Tibial artery (tissue), 4 donors: ENCODE results near the gene FBXL22.
A peak's percentile ranks its signal among the peaks of the same experiment; 100 is the strongest.
"Not testable (repeated sequence)": the region's sequence is repeated elsewhere in the genome, so short reads cannot be mapped to it uniquely, and the experiment has no call there.

Source experiments
- DNase-seq, 2 donors: peaks; one replicate each; pipeline ENCODE4 v3.0.0-alpha.2; 2019
- H3K27ac ChIP-seq, 2 donors: fragments of 200-600 bp; sonication (generic) in 1 of 2; 1 replicate in 1 of 2; 2 replicates in 1 of 2; pipeline ENCODE4 v1.5.1; 2018 to 2019; ENCODE audit warnings: mild to moderate bottlenecking in 1 of 2
- H3K27me3 ChIP-seq, 2 donors: fragments of 200-600 bp; sonication (generic) in 1 of 2; one replicate each; pipeline versions ENCODE4 v1.5.1 to v1.6.0; 2016 to 2019
- H3K36me3 ChIP-seq, 3 donors: fragments of 200-600 bp; sonication (generic) in 2 of 3; one replicate each; pipeline ENCODE4 v1.5.1; 2016 to 2019; ENCODE audit warnings: mild to moderate bottlenecking in 2 of 3
- H3K4me1 ChIP-seq, 4 donors: fragments of 200-600 bp; sonication (generic) in 2 of 4; 1 replicate in 3 of 4; 2 replicates in 1 of 4; pipeline ENCODE4 v1.5.1; 2016 to 2019
- H3K4me3 ChIP-seq, 2 donors: fragments of 200-600 bp; sonication (generic) in 1 of 2; 1 replicate in 1 of 2; 2 replicates in 1 of 2; pipeline ENCODE4 v1.5.1; 2018 to 2019; ENCODE audit warnings: mild to moderate bottlenecking in 2 of 2
- H3K9me3 ChIP-seq, 3 donors: fragments of 200-600 bp; sonication (generic) in 1 of 3; one replicate each; pipeline ENCODE4 v1.5.1; 2016 to 2019
- CTCF ChIP-seq, 2 experiments: fragments of 200-600 bp in 1 of 2; fragments of 450-650 bp in 1 of 2; IDR thresholded peaks; one replicate each; pipeline ENCODE4 v1.5.1; 2017 to 2019; ENCODE audit warnings: antibody characterized with exemption in 2 of 2, mild to moderate bottlenecking in 1 of 2, moderate library complexity in 1 of 2
- intact Hi-C: fragments of 100-400 bp; cut with DNase I; formaldehyde crosslinking; loops from one replicate; pipeline ENCODE4 v1.15.0; 2023; ENCODE audit warnings: low total_unique reads

The FBXL22 gene

GRCh38 chr15:63611177-63611576, 14.0 kb downstream of the FBXL22 start:
- H3K4me3 ChIP-seq, result no peak overlapping the region
- H3K27ac ChIP-seq, result peak overlapping the region; percentile 58 to 68
- intact Hi-C loops, result no loop called here
- H3K27me3 ChIP-seq, result no peaks in the 10 kb centered on the region
- peaks cover 19 to 87% (median 56%) of the 10 kb centered on the region in 3 donors for H3K36me3 ChIP-seq
- no peak for TF ChIP-seq CTCF (IDR thresholded peaks at IDR 0.05)
- H3K4me1 ChIP-seq, result peaks cover 0 to 22% (median 16%) of the 10 kb centered on the region in 4 donors
- H3K9me3 ChIP-seq, result no peaks in the 10 kb centered on the region
- no peak for DNase-seq

DNA sequence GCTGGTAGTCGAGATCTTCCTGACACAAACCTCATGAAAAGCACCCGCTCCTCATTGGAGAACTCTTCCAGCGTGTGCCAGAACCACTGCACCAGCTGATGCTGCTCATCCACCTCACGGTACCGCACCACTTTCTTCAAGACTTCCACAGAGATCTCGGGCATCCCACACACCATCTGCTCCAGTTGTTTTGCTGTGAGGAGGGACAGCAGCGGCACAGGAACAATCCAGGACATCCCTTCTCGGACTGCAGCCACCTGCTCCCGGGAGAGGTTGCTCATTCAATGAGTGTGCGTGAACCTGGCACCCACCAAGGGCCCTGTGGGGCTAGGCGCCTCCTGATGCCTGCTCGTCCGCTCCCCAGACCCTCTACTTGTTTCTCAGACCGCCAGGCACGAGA, 15.1 kb downstream of the FBXL22 start:
- H3K27ac ChIP-seq, result no peak overlapping the region
- H3K4me1 ChIP-seq, result peaks cover 0 to 21% (median 15%) of the 10 kb centered on the region in 4 donors
- intact Hi-C loops, result no loop called here
- H3K9me3 ChIP-seq, result no peaks in the 10 kb centered on the region
- TF ChIP-seq CTCF (IDR thresholded peaks at IDR 0.05), result no peak
- H3K27me3 ChIP-seq, result no peaks in the 10 kb centered on the region
- H3K36me3 ChIP-seq, result peaks cover 25 to 82% (median 56%) of the 10 kb centered on the region in 3 donors
- H3K4me3 ChIP-seq, result no peak overlapping the region
- no peak for DNase-seq

DNA sequence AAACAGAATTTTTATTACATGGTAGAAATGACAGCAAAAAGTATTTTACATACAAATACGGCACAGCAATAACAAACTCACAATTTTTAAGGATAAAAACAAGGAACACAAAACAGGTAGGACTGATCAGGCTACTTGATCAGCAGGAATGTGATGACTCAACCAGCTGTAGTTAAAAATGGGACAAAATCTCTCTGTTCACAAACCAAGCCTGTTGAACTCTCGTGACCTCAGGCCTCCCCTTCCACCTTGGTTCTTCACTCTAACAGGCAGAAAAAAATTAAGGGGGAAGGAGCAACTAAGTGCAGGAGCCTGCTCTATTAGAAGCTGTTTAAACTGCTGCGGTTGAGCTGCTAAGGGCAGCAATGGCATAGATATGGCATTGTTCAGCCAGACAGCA, 18.7 kb downstream of the FBXL22 start:
- intact Hi-C loops, result no loop called here
- H3K36me3 ChIP-seq, result peaks cover 19 to 58% (median 40%) of the 10 kb centered on the region in 3 donors
- no peak for DNase-seq
- no peaks in the 10 kb centered on the region for H3K27me3 ChIP-seq
- no peak for TF ChIP-seq CTCF (IDR thresholded peaks at IDR 0.05)
- no peak overlapping the region for H3K27ac ChIP-seq
- no peaks in the 10 kb centered on the region for H3K9me3 ChIP-seq
- H3K4me3 ChIP-seq, result no peak overlapping the region
- H3K4me1 ChIP-seq, result peaks cover 0 to 10% (median 5%) of the 10 kb centered on the region in 4 donors

- H3K27me3 ChIP-seq, H3K27ac ChIP-seq, H3K4me3 ChIP-seq, intact Hi-C loops, DNase-seq, H3K4me1 ChIP-seq, H3K9me3 ChIP-seq: not testable (repeated sequence)
- peaks cover 19 to 56% (median 44%) of the 10 kb centered on the region in 3 donors for H3K36me3 ChIP-seq
Observed at GRCh38 chr15:63617147-63617546, 20.0 kb downstream of the FBXL22 start.

- H3K27ac ChIP-seq, H3K27me3 ChIP-seq, H3K4me3 ChIP-seq, H3K4me1 ChIP-seq, H3K9me3 ChIP-seq, DNase-seq, intact Hi-C loops: not testable (repeated sequence)
- H3K36me3 ChIP-seq, result peaks cover 23 to 51% (median 44%) of the 10 kb centered on the region in 3 donors
Observed at GRCh38 chr15:63617627-63618026, 20.4 kb downstream of the FBXL22 start.

DNA sequence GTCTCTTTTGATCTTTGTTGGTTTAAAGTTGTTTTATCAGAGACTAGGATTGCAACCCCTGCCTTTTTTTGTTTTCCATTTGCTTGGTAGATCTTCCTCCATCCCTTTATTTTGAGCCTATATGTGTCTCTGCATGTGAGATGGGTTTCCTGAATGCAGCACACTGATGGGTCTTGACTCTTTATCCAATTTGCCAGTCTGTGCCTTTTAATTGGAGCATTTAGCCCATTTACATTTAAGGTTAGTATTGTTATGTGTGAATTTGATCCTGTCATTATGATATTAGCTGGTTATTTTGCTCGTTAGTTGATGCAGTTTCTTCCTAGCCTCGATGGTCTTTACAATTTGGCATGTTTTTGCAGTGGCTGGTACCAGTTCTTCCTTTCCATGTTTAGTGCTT, 23.6 kb downstream of the FBXL22 start:
- H3K4me3 ChIP-seq, intact Hi-C loops, H3K4me1 ChIP-seq, DNase-seq, H3K9me3 ChIP-seq, H3K27me3 ChIP-seq, H3K27ac ChIP-seq: not testable (repeated sequence)
- H3K36me3 ChIP-seq, result peaks cover 43 to 47% (median 47%) of the 10 kb centered on the region in 3 donors

- H3K27ac ChIP-seq, result peak overlapping the region in 1 of 2 donors; percentile 41
- no peaks in the 10 kb centered on the region for H3K9me3 ChIP-seq
- DNase-seq, result no peak
- no peak for TF ChIP-seq CTCF (IDR thresholded peaks at IDR 0.05)
- no peaks in the 10 kb centered on the region for H3K4me1 ChIP-seq
- intact Hi-C loops, result no loop called here
- no peak overlapping the region for H3K4me3 ChIP-seq
- no peaks in the 10 kb centered on the region for H3K27me3 ChIP-seq
- peaks cover 53 to 65% (median 62%) of the 10 kb centered on the region in 3 donors for H3K36me3 ChIP-seq
Observed at GRCh38 chr15:63623232-63623969, 26.2 kb downstream of the FBXL22 start.
